GM21515 (cell line): ENCODE measurements around the gene SLC25A29.
"Not testable (repeated sequence)": the region's sequence is repeated elsewhere in the genome, so short reads cannot be mapped to it uniquely, and the experiment has no call there.

Source experiments
- ATAC-seq: cut with Tn5 transposase; IDR thresholded peaks from one replicate; pipeline ENCODE4 v1.9.1; 2021; ENCODE audit not compliant: unreplicated experiment

Gene SLC25A29

GRCh38 chr14:100306101-100306997, at the start of gene SLC25A29:
SLC25A29 (minus strand) TSS chr14:100306444; CDS start chr14:100306232, 212 bp downstream.
- peak; percentile 82 for ATAC-seq

GRCh38 chr14:100350986-100351385, 44.7 kb upstream of the SLC25A29 start:
- ATAC-seq: no peak

GRCh38 chr14:100350276-100350926, 44.2 kb upstream of the SLC25A29 start:
- no peak for ATAC-seq

- ATAC-seq: no peak
Observed at GRCh38 chr14:100348784-100349685, 42.8 kb upstream of the SLC25A29 start.

- ATAC-seq: no peak
Observed at GRCh38 chr14:100348253-100348729, 42.0 kb upstream of the SLC25A29 start.

GRCh38 chr14:100346306-100347091, 40.3 kb upstream of the SLC25A29 start:
- no peak for ATAC-seq

- no peak for ATAC-seq
Observed at GRCh38 chr14:100345711-100346110, 39.5 kb upstream of the SLC25A29 start.

- not testable (repeated sequence) for ATAC-seq
Observed at GRCh38 chr14:100344657-100345056, 38.4 kb upstream of the SLC25A29 start.

- not testable (repeated sequence) for ATAC-seq
Observed at GRCh38 chr14:100342826-100343225, 36.6 kb upstream of the SLC25A29 start.

GRCh38 chr14:100342195-100342594, 36.0 kb upstream of the SLC25A29 start:
- ATAC-seq: no peak

- peak; percentile 62 for ATAC-seq
Observed at GRCh38 chr14:100341301-100342031, 35.2 kb upstream of the SLC25A29 start.

GRCh38 chr14:100340423-100340813, 34.2 kb upstream of the SLC25A29 start:
- no peak for ATAC-seq

- ATAC-seq: no peak
Observed at GRCh38 chr14:100339766-100340422, 33.6 kb upstream of the SLC25A29 start.

GRCh38 chr14:100336618-100337530, 30.6 kb upstream of the SLC25A29 start:
- ATAC-seq: no peak

- ATAC-seq: no peak
Observed at GRCh38 chr14:100334904-100335303, 28.7 kb upstream of the SLC25A29 start.

GRCh38 chr14:100333827-100334226, 27.6 kb upstream of the SLC25A29 start:
- ATAC-seq: no peak

- no peak for ATAC-seq
Observed at GRCh38 chr14:100333311-100333710, 27.1 kb upstream of the SLC25A29 start.

GRCh38 chr14:100332797-100333196, 26.6 kb upstream of the SLC25A29 start:
- no peak for ATAC-seq
